MCF 10A (cell line): ENCODE results near the gene EVA1A. TPM values are rescaled to one million over a fixed set of nuclear protein-coding genes. Genes with fewer than 3 reads are reported as not detected.

Experiments
- BruUV-seq: library from RNA; stranded (reverse); fragments of 400-500 nt; replicated peaks from 2 replicates; lab custom pipeline; 2021; lab: Mats Ljungman, UMichigan
- CTCF ChIA-PET: fragments of 300-600 bp; sonication (Branson Sonifier 250); formaldehyde crosslinking; extraction: SDS; loops from one replicate; lab custom pipeline; 2021; ENCODE audit warnings: antibody characterized with exemption, inconsistent platforms; lab: Yijun Ruan, JAX
- POLR2A ChIA-PET: fragments of 300-600, 350-650 bp; sonication (Branson Sonifier 250); formaldehyde crosslinking; extraction: SDS; loops from one replicate; lab custom pipeline; 2020; ENCODE audit warnings: antibody characterized with exemption, inconsistent platforms; lab: Yijun Ruan, JAX
- DNase-seq: peaks from one replicate; pipeline ENCODE4 v3.0.0-alpha.2; 2018; ENCODE audit not compliant: unreplicated experiment
- H3K27ac Mint-ChIP-seq: one replicate; pipeline ENCODE4 v1.8.0; 2022; ENCODE audit warnings: mild to moderate bottlenecking, low read depth, mixed read lengths; ENCODE audit not compliant: unreplicated experiment
- H3K27me3 Mint-ChIP-seq: one replicate; pipeline ENCODE4 v1.8.0; 2022; ENCODE audit warnings: mixed read lengths; ENCODE audit not compliant: insufficient read depth, unreplicated experiment
- H3K36me3 Mint-ChIP-seq: one replicate; pipeline ENCODE4 v1.8.0; 2022; ENCODE audit warnings: mild to moderate bottlenecking, moderate library complexity, mixed read lengths; ENCODE audit not compliant: insufficient read depth, unreplicated experiment
- H3K4me1 Mint-ChIP-seq: one replicate; pipeline ENCODE4 v1.8.0; 2022; ENCODE audit warnings: mixed read lengths; ENCODE audit not compliant: insufficient read depth, unreplicated experiment
- H3K4me3 Mint-ChIP-seq: one replicate; pipeline ENCODE4 v1.8.0; 2022; ENCODE audit warnings: mild to moderate bottlenecking, moderate library complexity, mixed read lengths; ENCODE audit not compliant: unreplicated experiment
- H3K9me3 Mint-ChIP-seq: one replicate; pipeline ENCODE4 v1.8.0; 2022; ENCODE audit warnings: mixed read lengths; ENCODE audit not compliant: unreplicated experiment
- intact Hi-C: fragments of 100-400 bp; cut with micrococcal nuclease; formaldehyde crosslinking; loops from 2 replicates; pipeline ENCODE4 v1.14.1; 2022
- total RNA-seq: library from RNA; stranded (reverse); gene quantifications from 2 replicates; pipeline ENCODE4 v1.2.3, GENCODE V29; 2022
- TF ChIP-seq, protein P1 (sequence below): fragments of 200-600 bp; IDR thresholded peaks from one replicate; pipeline ENCODE4 v1.8.0; 2022; ENCODE audit warnings: antibody characterized with exemption, mild to moderate bottlenecking; ENCODE audit not compliant: unreplicated experiment

The EVA1A gene
- total RNA-seq, 1 experiment from 2014 or later, result 14.4 TPM

DNA sequence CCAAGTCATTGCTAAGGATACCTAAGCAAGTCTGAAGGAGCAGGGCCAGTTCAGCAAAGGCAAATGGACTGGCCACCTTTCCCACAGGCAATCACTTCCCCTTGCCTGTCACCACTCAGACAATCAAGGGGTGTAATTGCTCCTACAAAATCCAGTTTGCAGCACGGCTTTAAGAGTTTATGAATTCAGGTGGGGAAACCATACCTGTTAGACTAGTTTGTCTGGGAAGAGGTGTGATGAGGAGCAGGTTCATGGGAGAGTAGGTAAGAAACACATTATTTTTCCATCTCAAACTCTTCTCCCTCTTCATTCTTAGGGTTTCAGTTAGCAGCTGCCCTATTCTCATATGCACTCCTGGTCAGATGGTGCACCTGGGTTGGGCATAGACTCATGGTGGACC lies 102.5 kb downstream of the EVA1A start:
- ChIA-PET CTCF (interaction anchor here (0.6 to 4.5 kb wide), 5 partner anchors 8 to 170 kb away, joined by 4 to 51 read pairs (median 5); no protein-coding TSS in a partner anchor), POLR2A (no interaction called here)
- no TSS peak for BruUV-seq

GRCh38 chr2:75456825-75457224 lies 103.9 kb downstream of the EVA1A start:
- no peaks in the 10 kb centered on the region for H3K4me1 Mint-ChIP-seq
- CTCF ChIA-PET, result interaction anchor here (1.2 to 2.0 kb wide), 4 partner anchors 9 to 172 kb away, joined by 3 to 6 read pairs (median 4); no protein-coding TSS in a partner anchor
- H3K27ac Mint-ChIP-seq, result no peak overlapping the region
- no peak for DNase-seq
- TF ChIP-seq, protein P1, sequence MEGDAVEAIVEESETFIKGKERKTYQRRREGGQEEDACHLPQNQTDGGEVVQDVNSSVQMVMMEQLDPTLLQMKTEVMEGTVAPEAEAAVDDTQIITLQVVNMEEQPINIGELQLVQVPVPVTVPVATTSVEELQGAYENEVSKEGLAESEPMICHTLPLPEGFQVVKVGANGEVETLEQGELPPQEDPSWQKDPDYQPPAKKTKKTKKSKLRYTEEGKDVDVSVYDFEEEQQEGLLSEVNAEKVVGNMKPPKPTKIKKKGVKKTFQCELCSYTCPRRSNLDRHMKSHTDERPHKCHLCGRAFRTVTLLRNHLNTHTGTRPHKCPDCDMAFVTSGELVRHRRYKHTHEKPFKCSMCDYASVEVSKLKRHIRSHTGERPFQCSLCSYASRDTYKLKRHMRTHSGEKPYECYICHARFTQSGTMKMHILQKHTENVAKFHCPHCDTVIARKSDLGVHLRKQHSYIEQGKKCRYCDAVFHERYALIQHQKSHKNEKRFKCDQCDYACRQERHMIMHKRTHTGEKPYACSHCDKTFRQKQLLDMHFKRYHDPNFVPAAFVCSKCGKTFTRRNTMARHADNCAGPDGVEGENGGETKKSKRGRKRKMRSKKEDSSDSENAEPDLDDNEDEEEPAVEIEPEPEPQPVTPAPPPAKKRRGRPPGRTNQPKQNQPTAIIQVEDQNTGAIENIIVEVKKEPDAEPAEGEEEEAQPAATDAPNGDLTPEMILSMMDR, result no peak
- no peak overlapping the region for H3K4me3 Mint-ChIP-seq
- POLR2A ChIA-PET, result no interaction called here
- H3K9me3 Mint-ChIP-seq, result no peaks in the 10 kb centered on the region
- BruUV-seq, result no TSS peak
- H3K27me3 Mint-ChIP-seq, result peaks cover 17% of the 10 kb centered on the region
- H3K36me3 Mint-ChIP-seq, result peaks cover 6% of the 10 kb centered on the region
- intact Hi-C loops, result no loop called here

More for the DNA sequence above, 102.5 kb downstream of the EVA1A start:
- H3K27me3 Mint-ChIP-seq, result peaks cover 24% of the 10 kb centered on the region
- H3K4me3 Mint-ChIP-seq, result no peak overlapping the region
- H3K27ac Mint-ChIP-seq, result no peak overlapping the region
- H3K36me3 Mint-ChIP-seq, result peaks cover 6% of the 10 kb centered on the region
- intact Hi-C loops, result no loop called here
- no peak for DNase-seq
- TF ChIP-seq, protein P1, result no peak
- no peaks in the 10 kb centered on the region for H3K4me1 Mint-ChIP-seq
- H3K9me3 Mint-ChIP-seq, result no peaks in the 10 kb centered on the region

DNA sequence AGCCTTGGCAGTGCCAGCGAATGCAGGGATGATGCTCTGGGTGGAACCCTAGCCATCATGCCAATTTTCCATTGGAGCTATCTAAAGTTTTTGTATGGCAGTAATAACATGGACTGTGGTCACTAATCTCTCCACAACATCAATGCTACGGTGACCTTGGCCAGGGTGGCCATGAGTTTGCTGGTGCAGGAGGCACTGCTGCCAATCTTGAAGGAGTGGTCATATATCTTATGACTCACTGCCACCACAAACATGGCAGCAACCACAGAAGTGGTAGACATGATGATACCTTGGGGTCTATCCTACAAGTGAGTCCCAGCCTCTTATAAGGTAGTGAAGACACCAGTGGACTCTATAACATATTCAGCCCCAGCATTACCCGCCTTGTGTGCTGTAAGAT lies 104.6 kb downstream of the EVA1A start:
- no peak overlapping the region for H3K27ac Mint-ChIP-seq
- no peaks in the 10 kb centered on the region for H3K9me3 Mint-ChIP-seq
- BruUV-seq, result no TSS peak
- H3K4me3 Mint-ChIP-seq, result no peak overlapping the region
- H3K27me3 Mint-ChIP-seq, result peaks cover 11% of the 10 kb centered on the region
- intact Hi-C loops, result no loop called here
- no peaks in the 10 kb centered on the region for H3K36me3 Mint-ChIP-seq
- POLR2A ChIA-PET, result no interaction called here
- no peak for DNase-seq
- TF ChIP-seq, protein P1, result no peak
- CTCF ChIA-PET, result interaction anchor here (0.6 to 2.0 kb wide), 6 partner anchors 10 to 1975 kb away, joined by 3 to 6 read pairs (median 4); no protein-coding TSS in a partner anchor
- H3K4me1 Mint-ChIP-seq, result no peaks in the 10 kb centered on the region

GRCh38 chr2:75454241-75454620 lies 106.5 kb downstream of the EVA1A start:
- BruUV-seq, result no TSS peak
- no peaks in the 10 kb centered on the region for H3K4me1 Mint-ChIP-seq
- no peak overlapping the region for H3K4me3 Mint-ChIP-seq
- no peaks in the 10 kb centered on the region for H3K9me3 Mint-ChIP-seq
- DNase-seq, result no peak
- H3K27me3 Mint-ChIP-seq, result peaks cover 2% of the 10 kb centered on the region
- POLR2A ChIA-PET, result no interaction called here
- intact Hi-C loops, result no loop called here
- no peaks in the 10 kb centered on the region for H3K36me3 Mint-ChIP-seq
- H3K27ac Mint-ChIP-seq, result no peak overlapping the region
- TF ChIP-seq, protein P1, result no peak
- CTCF ChIA-PET, result interaction anchor here (0.6 to 3.8 kb wide), 4 partner anchors 10 to 179 kb away, joined by 4 to 17 read pairs (median 9); no protein-coding TSS in a partner anchor
